ENCODE results near the gene NINJ1. TPM values are rescaled to one million over a fixed set of nuclear protein-coding genes. Genes with fewer than 3 reads are reported as not detected.

The NINJ1 gene
- total RNA-seq, 4 donors from 2014 or later = 64.6 to 113 (median 94.8) TPM

DNA sequence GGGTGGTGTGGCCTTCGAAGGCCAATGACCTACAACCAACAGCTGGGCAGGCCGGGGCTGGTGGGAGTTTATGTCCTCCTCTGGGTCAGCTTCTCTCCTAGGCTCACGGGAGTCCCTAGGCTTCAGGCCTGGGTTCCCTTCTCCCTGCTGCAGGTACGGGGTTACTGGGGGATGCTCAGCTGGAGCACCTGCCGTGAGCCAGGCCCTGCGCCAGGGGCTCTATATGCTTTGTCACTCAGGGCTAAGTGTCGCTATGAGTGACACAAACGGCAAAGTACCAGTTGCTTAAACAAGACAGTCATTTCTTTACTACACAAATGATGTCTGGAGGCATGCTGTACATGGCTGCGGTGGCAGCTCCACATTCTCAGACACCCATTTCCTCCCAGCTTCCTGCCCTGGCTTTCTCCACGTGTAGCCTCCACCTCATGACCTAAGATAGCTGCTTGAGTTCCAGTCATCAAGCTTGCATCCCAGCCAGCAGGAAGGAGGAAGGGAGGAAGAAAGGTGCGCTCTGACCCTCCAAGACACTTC, 22.5 kb upstream of the NINJ1 start:
- no peak for DNase-seq (ENCODE audit: low spot score in 2 of 2)
- WGBS, 2 donors = 88 to 91% methylated on average over 9 to 11 of the region's 11 CpGs
- TF ChIP-seq POLR2A (IDR thresholded peaks at IDR 0.05) = no peak
- TF ChIP-seq, protein P1, sequence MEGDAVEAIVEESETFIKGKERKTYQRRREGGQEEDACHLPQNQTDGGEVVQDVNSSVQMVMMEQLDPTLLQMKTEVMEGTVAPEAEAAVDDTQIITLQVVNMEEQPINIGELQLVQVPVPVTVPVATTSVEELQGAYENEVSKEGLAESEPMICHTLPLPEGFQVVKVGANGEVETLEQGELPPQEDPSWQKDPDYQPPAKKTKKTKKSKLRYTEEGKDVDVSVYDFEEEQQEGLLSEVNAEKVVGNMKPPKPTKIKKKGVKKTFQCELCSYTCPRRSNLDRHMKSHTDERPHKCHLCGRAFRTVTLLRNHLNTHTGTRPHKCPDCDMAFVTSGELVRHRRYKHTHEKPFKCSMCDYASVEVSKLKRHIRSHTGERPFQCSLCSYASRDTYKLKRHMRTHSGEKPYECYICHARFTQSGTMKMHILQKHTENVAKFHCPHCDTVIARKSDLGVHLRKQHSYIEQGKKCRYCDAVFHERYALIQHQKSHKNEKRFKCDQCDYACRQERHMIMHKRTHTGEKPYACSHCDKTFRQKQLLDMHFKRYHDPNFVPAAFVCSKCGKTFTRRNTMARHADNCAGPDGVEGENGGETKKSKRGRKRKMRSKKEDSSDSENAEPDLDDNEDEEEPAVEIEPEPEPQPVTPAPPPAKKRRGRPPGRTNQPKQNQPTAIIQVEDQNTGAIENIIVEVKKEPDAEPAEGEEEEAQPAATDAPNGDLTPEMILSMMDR (IDR thresholded peaks at IDR 0.05) = no peak
- no peak overlapping the region for H3K4me3 ChIP-seq (ENCODE audit: low read depth, poor library complexity, severe bottlenecking)
- intact Hi-C loops (cut with DNase I; ENCODE audit: low total_unique reads) = loop anchor here (5.0 kb wide), 1 partner anchor 146 kb away; no protein-coding TSS in a partner anchor

DNA sequence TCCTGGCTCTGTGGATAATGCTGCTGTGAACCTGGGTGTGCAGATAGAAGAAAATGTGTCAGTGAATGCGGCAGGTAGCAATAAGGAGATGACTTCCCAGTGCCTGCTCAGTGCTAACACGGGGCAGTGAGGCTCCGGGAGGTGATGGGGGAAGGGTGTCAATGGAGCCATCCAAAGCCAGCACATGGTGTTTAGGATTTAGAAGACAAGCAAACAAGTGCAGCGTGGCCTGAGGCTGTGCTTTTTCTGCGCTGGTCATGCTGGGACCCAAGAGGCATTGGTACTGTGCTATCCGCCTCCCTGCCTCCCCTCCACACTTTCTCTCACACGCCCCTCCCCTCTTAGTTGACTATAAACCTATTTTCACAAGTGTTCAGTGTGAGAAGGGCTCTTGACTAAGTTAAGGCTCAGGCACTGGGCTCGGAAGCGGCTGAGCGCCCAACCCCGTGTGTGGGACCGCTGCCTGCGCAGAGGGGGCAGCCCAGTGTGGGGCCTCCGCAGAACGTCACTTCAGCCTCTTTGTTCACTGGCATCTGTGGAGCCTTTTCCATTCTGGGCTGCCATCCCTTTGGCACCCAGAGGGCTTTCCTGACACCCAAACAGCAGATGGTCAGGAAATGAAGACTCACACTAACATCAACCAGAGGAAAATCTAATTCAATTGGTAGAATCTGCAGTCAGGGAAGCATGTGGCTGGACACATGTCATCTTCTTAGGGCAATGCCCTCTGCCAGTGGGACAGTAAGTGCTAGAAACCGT, 21.8 kb upstream of the NINJ1 start:
- intact Hi-C loops (cut with DNase I; ENCODE audit: low total_unique reads) = loop anchor here (5.0 kb wide), 1 partner anchor 146 kb away; no protein-coding TSS in a partner anchor
- TF ChIP-seq, protein P1 (IDR thresholded peaks at IDR 0.05) = no peak
- TF ChIP-seq POLR2A (IDR thresholded peaks at IDR 0.05) = no peak
- H3K4me3 ChIP-seq (ENCODE audit: low read depth, poor library complexity, severe bottlenecking) = no peak overlapping the region
- DNase-seq (ENCODE audit: low spot score in 2 of 2) = no peak
- WGBS, 2 donors = 78 to 86% methylated on average over 16 of the region's 16 CpGs

DNA sequence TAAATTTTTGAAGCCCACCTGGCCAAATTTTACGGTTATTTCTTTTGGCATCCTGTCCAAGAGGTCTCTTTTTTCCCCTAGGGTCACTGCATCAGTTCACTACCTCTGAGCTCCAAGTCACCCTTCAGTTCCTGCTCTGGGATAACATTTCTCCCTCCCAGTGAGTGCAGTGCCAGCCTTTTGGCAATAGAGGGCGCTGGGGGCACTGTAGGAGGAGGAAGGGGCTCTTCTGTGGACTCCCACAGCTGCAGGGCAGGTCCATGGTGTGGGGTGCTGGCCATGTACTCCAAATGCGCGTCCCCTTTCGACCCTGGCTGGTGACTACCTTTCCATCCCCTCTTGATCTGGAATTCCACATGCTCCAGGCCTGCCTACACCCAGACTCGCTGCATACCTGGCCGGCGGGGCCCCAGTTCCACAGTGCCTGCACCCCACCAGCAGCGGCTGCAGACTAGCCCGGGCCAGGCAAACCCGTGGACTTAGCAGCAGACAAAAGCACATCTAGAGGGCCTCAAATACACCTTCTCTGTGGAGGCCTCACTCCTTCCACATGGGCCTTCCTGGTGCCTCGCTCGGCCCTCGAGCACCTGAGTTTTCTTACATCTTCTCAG, 20.3 kb upstream of the NINJ1 start:
- DNase-seq (ENCODE audit: low spot score in 2 of 2) = no peak
- 78 to 82% methylated on average over 14 of the region's 14 CpGs for WGBS, 2 donors
- intact Hi-C loops (cut with DNase I; ENCODE audit: low total_unique reads) = no loop called here
- no peak overlapping the region for H3K4me3 ChIP-seq (ENCODE audit: low read depth, poor library complexity, severe bottlenecking)
- TF ChIP-seq, protein P1 (IDR thresholded peaks at IDR 0.05) = no peak
- TF ChIP-seq POLR2A (IDR thresholded peaks at IDR 0.05) = no peak

DNA sequence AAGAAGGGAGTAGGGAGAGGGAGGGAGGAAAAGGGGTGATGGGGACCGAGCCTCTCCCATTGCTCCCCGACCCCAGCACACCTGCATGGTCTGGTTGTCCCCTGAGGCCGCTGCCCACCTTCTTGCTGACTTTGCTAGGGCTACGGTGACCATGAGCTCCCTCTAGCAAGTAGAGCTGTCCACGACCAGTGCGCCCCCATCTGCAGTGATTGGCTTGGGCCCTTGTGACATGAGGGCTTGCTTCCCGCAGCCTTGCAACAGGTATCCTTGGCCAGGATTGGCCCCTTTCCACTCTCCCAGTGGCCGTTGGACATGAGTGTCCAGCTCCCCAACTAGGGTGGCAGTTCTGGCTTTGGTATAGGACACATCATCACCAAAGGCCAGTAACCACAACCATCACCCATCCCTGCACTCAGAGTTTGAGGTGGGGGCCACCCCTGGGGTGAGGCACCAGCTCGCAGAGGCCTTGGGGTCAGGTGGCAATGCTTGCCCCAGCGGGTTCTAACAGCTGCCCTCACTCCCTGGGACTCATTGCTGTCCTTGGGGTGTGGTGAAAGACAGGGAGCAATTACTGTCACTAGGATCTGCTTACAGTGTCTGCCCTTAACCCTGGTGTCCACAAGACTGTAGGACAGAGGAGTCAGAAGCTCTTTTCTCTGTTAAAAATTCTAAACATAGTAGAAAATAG, 17.2 kb upstream of the NINJ1 start:
- DNase-seq (ENCODE audit: low spot score in 2 of 2) = no peak
- no peak for TF ChIP-seq POLR2A (IDR thresholded peaks at IDR 0.05)
- TF ChIP-seq, protein P1 (IDR thresholded peaks at IDR 0.05) = no peak
- intact Hi-C loops (cut with DNase I; ENCODE audit: low total_unique reads) = no loop called here
- WGBS, 2 donors = 89 to 94% methylated on average over 8 to 10 of the region's 10 CpGs
- no peak overlapping the region for H3K4me3 ChIP-seq (ENCODE audit: low read depth, poor library complexity, severe bottlenecking)

DNA sequence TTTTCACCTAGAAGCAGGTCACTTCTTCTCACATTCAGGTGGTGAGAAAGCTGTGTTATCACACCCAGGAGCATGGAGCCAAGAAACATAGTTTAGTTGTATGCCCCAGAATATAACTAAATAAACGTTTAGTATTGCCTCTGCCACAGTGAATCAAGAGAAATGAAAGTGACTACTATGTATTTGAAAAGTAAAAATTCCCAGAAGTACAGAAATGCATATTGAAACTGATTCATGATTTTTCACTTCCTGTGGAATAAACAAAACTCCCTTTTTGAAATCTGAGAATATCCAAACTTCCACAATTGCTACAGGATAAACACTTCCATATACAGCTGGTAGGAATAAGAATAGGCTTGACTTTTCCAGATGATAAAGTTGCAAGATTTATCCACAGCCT, 15.3 kb upstream of the NINJ1 start:
- intact Hi-C loops (cut with DNase I; ENCODE audit: low total_unique reads) = no loop called here
- TF ChIP-seq POLR2A (IDR thresholded peaks at IDR 0.05) = no peak
- TF ChIP-seq, protein P1 (IDR thresholded peaks at IDR 0.05) = no peak
- no peak overlapping the region for H3K4me3 ChIP-seq (ENCODE audit: low read depth, poor library complexity, severe bottlenecking)
- 27% methylated on average over 1 of the region's 1 CpG for WGBS, 2 donors
- no peak for DNase-seq (ENCODE audit: low spot score in 2 of 2)

All from lower leg skin (tissue), 4 donors.